Loucy (cell line): ENCODE results near the gene SKI.

ENCODE experiments used
- H2AFZ ChIP-seq: fragments of 200-600 bp; sonication (generic); 2 replicates; pipeline ENCODE4 v1.6.0; 2016; ENCODE audit warnings: antibody characterized with exemption, mild to moderate bottlenecking, low read length, moderate library complexity
- H3F3A ChIP-seq: fragments of 200-600 bp; 2 replicates; pipeline ENCODE4 v1.6.0; 2016; ENCODE audit warnings: antibody characterized with exemption, low read depth, mild to moderate bottlenecking
- H3K27me3 ChIP-seq: fragments of 200-600 bp; sonication (generic); 2 replicates; pipeline ENCODE4 v1.6.1; 2014; ENCODE audit warnings: low read length, mild to moderate bottlenecking; ENCODE audit not compliant: insufficient read depth, poor library complexity, severe bottlenecking
- H3K36me3 ChIP-seq: fragments of 200-600 bp; sonication (generic); 2 replicates; pipeline ENCODE4 v1.6.1; 2016; ENCODE audit warnings: low read length; ENCODE audit not compliant: insufficient read depth
- H3K4me1 ChIP-seq: fragments of 200-600 bp; sonication (generic); 2 replicates; pipeline ENCODE4 v1.5.1; 2014; ENCODE audit warnings: low read length, mild to moderate bottlenecking; ENCODE audit not compliant: insufficient read depth, poor library complexity, severe bottlenecking
- H3K4me2 ChIP-seq: fragments of 200-600 bp; sonication (generic); 2 replicates; pipeline ENCODE4 v1.6.0; 2014; ENCODE audit warnings: antibody characterized with exemption, low read length, low read depth, mild to moderate bottlenecking; ENCODE audit not compliant: poor library complexity, severe bottlenecking
- H3K4me3 ChIP-seq: fragments of 200-600 bp; sonication (generic); 2 replicates; pipeline ENCODE4 v1.5.1; 2014; ENCODE audit warnings: low read length, mild to moderate bottlenecking, mixed read lengths; ENCODE audit not compliant: poor library complexity, severe bottlenecking
- H3K79me2 ChIP-seq: fragments of 200-600 bp; sonication (generic); 2 replicates; pipeline ENCODE4 v1.6.1; 2014; ENCODE audit warnings: low read length; ENCODE audit not compliant: insufficient read depth
- H3K9ac ChIP-seq: fragments of 200-600 bp; sonication (generic); 2 replicates; pipeline ENCODE4 v1.6.0; 2014; ENCODE audit warnings: mild to moderate bottlenecking, low read depth, low read length, moderate library complexity; ENCODE audit not compliant: poor library complexity, severe bottlenecking
- H3K9me2 ChIP-seq: fragments of 200-600 bp; sonication (generic); replicated peaks from 2 replicates; pipeline ENCODE4 v1.6.1; 2016; ENCODE audit warnings: low read depth, low read length, mixed read lengths
- H3K9me3 ChIP-seq: fragments of 200-600 bp; sonication (generic); 2 replicates; pipeline ENCODE4 v1.6.1; 2014; ENCODE audit warnings: mild to moderate bottlenecking, antibody characterized with exemption, low read length, low read depth; ENCODE audit not compliant: insufficient read depth
- H4K20me1 ChIP-seq: fragments of 200-600 bp; sonication (generic); 2 replicates; pipeline ENCODE4 v1.6.0; 2014; ENCODE audit warnings: antibody characterized with exemption, low read length, mild to moderate bottlenecking; ENCODE audit not compliant: insufficient read depth, poor library complexity, severe bottlenecking
- CTCF ChIP-seq: fragments of 200-600 bp; sonication (generic); conservative IDR thresholded peaks from 2 replicates; pipeline ENCODE4 v1.5.1; 2014; ENCODE audit warnings: mild to moderate bottlenecking, antibody characterized with exemption, low read length
- EZH2phosphoT487 ChIP-seq: fragments of 200-600 bp; IDR thresholded peaks from 2 replicates; pipeline ENCODE4 v1.6.1; 2018; ENCODE audit warnings: antibody characterized with exemption, mild to moderate bottlenecking, moderate library complexity, borderline replicate concordance

The SKI gene

GRCh38 chr1:2252423-2252822 lies 24.3 kb downstream of the SKI start:
- no peak overlapping the region for H3K4me2 ChIP-seq
- no peak overlapping the region for H3K4me3 ChIP-seq
- TF ChIP-seq CTCF (no peak), EZH2phosphoT487 (no peak)
- H3K9ac ChIP-seq: no peak overlapping the region
- H3K9me2 ChIP-seq: no peaks in the 10 kb centered on the region
- H3K36me3 ChIP-seq: no peaks in the 10 kb centered on the region
- no peaks in the 10 kb centered on the region for H4K20me1 ChIP-seq
- no peaks in the 10 kb centered on the region for H3K27me3 ChIP-seq
- no peak overlapping the region for H2AFZ ChIP-seq
- H3K4me1 ChIP-seq: peaks cover 24% of the 10 kb centered on the region
- H3K9me3 ChIP-seq: no peaks in the 10 kb centered on the region
- peaks cover 26% of the 10 kb centered on the region for H3F3A ChIP-seq
- H3K79me2 ChIP-seq: peaks cover 77% of the 10 kb centered on the region

GRCh38 chr1:2253036-2253796 lies 25.1 kb downstream of the SKI start:
- Histone ChIP-seq H3K79me2 (peaks cover 72% of the 10 kb centered on the region), H3K9ac (no peak overlapping the region), H3K4me3 (no peak overlapping the region), H4K20me1 (no peaks in the 10 kb centered on the region), H3K9me3 (no peaks in the 10 kb centered on the region), H2AFZ (no peak overlapping the region), H3K27me3 (no peaks in the 10 kb centered on the region), H3K4me2 (no peak overlapping the region), H3F3A (peaks cover 26% of the 10 kb centered on the region), H3K4me1 (peaks cover 24% of the 10 kb centered on the region), H3K36me3 (no peaks in the 10 kb centered on the region), H3K9me2 (no peaks in the 10 kb centered on the region)
- TF ChIP-seq CTCF (no peak), EZH2phosphoT487 (no peak)

GRCh38 chr1:2253797-2254480 lies 25.8 kb downstream of the SKI start:
- Histone ChIP-seq H3K79me2 (peaks cover 72% of the 10 kb centered on the region), H3K9me2 (no peaks in the 10 kb centered on the region), H3K4me2 (no peak overlapping the region), H3K36me3 (no peaks in the 10 kb centered on the region), H3F3A (peaks cover 26% of the 10 kb centered on the region), H3K4me1 (peaks cover 24% of the 10 kb centered on the region), H3K27me3 (no peaks in the 10 kb centered on the region), H4K20me1 (no peaks in the 10 kb centered on the region), H3K9me3 (no peaks in the 10 kb centered on the region), H2AFZ (no peak overlapping the region), H3K9ac (no peak overlapping the region), H3K4me3 (no peak overlapping the region)
- TF ChIP-seq EZH2phosphoT487 (no peak), CTCF (no peak)
